A549 (cell line): Measurements from ENCODE around the gene FLVCR1.

ENCODE experiments used
- EP300 ChIP-seq, 2 experiments: fragments of >200 bp; sonication (Bioruptor Twin); formaldehyde crosslinking; IDR thresholded peaks; 2 replicates in 1 of 2; 3 replicates in 1 of 2; pipeline ENCODE4 v1.6.1; 2016 to 2017
- TF ChIP-seq, protein P1 (sequence below): fragments of >200 bp; sonication (Bioruptor Twin); formaldehyde crosslinking; IDR thresholded peaks from 3 replicates; pipeline ENCODE4 v1.5.1; 2016
- TF ChIP-seq, protein P2 (sequence below): IDR thresholded peaks from 2 replicates; pipeline ENCODE4 v1.6.1; 2012

DNA sequence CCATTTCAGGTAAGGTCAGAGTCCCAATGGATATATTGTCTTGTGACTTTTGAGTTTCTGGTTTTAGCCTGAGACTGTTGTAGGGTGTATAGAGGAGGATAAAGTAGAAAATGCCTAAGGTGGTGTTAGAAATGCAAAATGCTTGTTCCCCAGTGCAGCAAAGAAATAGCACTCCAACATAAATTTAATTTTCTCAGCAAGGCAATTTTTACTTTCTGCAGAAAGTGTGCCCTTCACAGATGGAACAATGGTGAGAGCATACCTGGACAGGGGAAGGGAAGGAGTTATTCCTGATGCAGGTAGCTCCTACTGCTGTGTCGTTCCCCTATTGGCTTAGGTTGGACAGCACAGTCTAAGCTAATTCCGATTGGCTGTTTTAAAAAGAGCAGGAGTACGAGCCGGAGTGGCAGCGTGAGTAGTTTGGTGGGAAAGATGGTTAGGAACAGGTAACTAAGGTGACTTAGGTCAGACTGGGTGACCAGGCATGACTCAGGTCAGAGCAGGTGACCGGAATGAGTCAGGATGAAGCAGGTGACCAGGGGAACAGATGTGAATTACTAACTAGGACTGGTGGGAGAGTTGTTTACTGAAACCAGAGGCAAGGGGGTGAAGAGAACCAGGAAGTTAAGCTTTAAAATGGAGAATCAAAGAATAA lies 32.1 kb upstream of the FLVCR1 start:
- TF ChIP-seq EP300 (IDR thresholded peaks at IDR 0.05) = no peak
- TF ChIP-seq, protein P1, sequence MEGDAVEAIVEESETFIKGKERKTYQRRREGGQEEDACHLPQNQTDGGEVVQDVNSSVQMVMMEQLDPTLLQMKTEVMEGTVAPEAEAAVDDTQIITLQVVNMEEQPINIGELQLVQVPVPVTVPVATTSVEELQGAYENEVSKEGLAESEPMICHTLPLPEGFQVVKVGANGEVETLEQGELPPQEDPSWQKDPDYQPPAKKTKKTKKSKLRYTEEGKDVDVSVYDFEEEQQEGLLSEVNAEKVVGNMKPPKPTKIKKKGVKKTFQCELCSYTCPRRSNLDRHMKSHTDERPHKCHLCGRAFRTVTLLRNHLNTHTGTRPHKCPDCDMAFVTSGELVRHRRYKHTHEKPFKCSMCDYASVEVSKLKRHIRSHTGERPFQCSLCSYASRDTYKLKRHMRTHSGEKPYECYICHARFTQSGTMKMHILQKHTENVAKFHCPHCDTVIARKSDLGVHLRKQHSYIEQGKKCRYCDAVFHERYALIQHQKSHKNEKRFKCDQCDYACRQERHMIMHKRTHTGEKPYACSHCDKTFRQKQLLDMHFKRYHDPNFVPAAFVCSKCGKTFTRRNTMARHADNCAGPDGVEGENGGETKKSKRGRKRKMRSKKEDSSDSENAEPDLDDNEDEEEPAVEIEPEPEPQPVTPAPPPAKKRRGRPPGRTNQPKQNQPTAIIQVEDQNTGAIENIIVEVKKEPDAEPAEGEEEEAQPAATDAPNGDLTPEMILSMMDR = no peak
- TF ChIP-seq, protein P2, sequence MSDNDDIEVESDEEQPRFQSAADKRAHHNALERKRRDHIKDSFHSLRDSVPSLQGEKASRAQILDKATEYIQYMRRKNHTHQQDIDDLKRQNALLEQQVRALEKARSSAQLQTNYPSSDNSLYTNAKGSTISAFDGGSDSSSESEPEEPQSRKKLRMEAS = no peak
